GM18870 (cell line): ENCODE results near the gene C1orf50.
"Not testable (repeated sequence)": the region's sequence is repeated elsewhere in the genome, so short reads cannot be mapped to it uniquely, and the experiment has no call there.

Experiments
- ATAC-seq: cut with Tn5 transposase; IDR thresholded peaks from one replicate; pipeline ENCODE4 v1.9.1; 2021; ENCODE audit warnings: moderate library complexity; ENCODE audit not compliant: unreplicated experiment

C1orf50 gene

DNA sequence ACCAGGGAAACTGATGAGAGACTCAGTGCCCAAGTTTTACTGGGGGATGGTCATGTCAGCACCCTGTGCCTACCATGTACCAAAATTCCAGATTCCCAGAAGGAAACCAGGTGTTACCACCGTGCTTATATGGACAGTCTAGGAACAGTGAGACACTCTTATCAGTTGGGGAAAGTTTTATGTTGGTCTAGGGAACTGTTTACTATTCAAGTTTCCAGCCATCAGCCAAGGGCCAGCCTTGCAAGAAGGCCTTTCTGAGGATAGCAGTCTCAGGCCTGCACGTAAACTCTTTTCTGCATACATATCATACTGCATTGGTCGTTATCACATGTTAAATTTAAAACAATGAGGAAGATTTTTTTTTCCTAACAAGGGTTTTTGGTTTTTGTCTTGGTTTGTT, 30.4 kb downstream of the C1orf50 start:
- ATAC-seq, result no peak

DNA sequence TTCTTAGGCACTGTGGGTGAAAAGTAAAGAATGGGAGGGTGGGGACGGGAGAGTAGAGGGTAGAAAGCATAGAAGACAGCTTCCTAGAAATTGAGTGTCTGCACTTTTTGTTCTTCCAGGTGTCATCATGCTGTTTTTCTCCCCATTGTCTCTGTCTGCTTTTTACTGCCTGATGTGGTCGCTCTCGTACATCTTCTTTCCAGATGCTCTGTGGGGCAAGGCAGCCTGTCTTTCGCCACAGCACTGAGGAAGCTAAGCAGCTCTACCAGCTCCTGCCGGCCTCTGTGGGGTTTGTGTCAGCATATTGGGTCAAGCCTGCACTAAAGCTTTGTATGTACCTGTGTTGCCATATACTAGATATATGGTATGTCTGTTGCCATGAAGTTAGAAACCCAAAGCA, 30.9 kb downstream of the C1orf50 start:
- no peak for ATAC-seq

DNA sequence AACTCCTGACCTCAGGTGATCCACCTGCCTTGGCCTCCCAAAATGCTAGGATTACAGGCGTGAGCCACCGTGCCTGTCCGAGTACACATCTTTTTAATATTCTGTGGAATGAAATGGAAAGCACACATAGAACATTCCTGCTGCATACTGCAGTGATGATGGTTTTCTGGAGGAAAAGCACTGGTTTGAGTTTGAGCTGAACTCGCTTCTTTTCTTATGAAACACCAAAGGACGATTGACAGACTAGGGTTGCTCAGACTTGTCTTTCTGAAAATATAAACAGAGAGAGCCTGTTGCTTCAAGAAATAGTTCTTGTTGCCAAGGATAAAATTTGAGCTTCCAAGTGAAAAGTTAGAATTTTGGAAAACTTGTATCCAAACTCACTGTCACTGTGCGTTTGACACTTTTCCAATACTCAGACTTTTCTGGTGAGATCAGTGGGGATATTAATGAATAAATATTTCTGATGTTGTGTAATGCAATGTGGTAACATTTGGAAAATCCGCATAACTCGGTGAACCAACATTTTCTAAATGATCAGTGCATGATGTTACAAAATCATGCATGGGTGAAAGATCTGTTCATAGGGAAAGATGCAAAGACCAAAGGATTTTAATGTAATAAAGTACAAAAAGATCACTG, 34.9 kb downstream of the C1orf50 start:
- ATAC-seq, result no peak

DNA sequence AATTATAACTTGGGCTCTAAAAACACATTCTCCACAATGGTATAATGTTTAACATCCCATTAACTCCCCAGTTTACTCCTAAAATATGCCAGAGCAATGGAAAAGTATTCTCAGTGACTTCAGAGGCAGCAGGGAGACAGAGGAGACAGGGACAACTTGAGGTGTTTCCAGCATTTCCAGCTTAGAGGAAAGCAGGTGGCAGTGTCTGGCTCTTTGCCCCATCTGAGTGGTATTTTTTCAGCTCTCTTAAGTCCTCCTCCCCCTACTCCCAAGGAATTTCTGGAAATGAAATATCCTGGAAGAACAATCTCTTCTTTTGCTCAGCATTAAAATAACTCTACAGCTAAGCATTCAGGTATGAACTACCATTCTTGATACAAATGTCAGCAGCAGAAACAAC, 39.1 kb downstream of the C1orf50 start:
- ATAC-seq, result no peak

DNA sequence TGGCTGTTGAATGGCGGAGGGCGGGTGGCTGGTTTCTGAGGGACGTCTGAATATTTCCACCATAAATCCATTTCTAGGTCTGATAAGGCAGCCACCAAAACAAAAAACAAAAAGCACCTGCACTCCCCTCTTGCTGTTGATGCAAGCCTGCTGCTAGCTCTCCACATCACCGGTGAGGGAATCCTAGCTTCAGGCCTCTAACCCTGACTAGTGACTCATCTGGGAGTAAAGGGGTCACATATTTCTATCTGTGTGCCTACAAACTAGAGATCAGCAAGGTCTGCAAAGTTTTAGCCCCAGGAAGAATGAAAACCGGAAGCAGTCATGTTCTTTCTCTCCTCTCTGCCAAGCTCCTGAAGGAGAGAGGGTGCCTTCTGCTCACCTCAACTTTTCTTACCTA, 39.5 kb downstream of the C1orf50 start:
- no peak for ATAC-seq

DNA sequence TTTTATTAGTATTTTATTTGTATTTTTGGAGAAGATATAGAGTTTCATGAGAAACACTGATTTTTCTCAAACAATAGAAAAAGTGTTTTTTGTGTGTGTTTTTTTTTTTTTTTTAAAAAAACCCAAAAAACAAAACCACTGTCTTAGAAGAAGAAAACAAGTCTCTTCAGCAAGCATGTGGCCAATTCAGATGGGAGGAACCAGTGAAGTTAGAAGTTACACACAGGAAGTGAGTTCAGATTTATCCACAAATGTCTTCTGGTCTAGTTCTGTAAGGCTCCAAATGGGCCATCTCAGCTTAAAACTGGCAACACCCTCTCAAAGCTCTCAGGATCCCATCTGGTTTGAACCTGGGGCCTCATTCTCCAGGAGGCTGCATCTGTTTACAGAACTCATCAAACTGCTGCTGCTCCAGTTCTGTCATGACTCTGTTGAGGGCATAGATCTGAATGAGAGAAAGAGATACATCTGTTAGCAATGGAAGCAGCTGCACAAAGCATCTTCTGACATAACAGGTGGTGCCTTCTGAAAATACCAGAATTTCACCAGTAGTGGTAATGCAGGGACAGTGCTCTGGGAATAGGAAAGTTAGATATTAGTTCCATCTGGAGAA, 40.1 kb downstream of the C1orf50 start:
- no peak for ATAC-seq

DNA sequence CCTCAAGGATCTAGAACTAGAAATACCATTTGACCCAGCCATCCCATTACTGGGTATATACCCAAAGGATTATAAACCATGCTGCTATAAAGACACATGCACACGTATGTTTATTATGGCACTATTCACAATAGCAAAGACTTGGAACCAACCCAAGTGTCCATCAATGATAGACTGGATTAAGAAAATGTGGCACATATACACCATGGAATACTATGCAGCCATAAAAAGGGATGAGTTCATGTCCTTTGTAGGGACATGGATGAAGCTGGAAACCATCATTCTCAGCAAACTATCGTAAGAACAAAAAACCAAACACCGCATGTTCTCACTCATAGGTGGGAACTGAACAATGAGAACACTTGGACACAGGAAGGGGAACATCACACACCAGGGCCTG, 47.8 kb downstream of the C1orf50 start:
- ATAC-seq, result not testable (repeated sequence)

DNA sequence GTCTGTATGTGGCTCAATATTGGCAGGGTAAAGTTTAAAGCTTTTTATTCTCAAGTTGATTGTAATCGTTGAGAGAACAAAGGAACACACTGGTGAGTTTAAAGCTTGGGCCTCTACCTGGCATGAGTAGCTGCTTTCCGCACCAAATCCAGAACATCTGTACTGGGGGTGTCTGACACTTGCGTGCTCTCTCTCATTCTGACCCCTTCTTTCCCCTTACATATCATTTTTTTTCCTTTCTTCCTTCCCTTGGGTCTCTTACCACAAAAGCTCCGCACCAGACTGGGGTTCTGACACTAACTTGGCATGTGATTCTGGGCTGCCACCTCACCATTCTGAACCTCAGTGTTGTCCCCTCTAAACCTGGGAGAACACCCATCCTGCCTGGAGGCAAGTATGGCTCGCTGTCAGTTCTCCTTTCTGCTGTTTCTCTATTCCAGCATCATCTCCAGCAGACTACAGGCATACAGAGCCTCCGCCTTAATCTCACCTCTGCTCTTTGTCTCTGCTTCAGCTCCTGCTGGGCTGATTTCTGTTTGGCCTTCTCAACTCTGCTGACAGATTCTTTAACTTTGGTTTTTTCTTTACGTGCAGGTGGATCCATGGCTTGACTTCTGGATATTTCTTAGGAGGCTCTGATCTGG, 49.0 kb downstream of the C1orf50 start:
- ATAC-seq, result peak; percentile 17

DNA sequence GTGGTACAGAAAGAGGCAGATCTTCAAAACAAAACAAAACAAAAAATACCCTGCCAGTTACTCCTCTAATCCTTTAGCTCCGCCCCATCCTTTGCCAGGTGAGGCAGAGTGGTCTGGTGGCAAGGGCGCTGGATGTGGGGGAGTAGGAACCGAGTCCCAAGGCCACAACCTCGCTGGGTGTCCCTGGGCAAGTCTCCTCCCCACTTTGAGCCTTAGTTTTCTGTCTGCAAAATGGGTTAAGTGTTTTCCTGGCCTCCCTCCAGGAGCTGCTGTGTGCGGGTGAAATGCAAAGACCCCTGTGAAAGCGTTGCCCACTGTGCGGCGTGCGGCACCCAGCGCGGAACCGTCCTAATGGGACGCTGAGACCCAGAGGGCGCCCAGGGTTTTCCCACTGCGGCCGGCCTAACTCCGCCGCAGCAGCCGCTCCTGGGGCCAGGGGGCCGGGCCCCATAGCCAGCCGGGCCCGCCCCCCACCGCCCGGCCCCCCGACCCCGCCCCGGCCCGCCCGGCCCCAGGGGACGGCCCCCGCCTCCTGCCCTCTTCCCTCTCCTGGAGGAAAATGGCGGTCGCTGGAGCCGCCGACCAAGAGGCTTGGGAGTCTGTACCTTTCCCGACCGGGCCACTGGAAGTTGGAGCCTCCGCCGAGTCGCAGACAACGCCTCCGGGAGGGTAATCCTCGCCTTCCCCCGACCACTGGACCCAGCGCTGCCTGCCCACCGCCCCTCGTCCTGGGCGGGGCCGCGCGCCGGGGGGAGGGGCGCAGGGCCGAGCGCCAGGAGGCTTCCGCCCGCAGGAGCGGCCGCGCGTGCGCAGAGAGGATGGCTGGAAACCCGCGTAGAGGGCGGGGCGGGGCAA, 49.8 kb downstream of the C1orf50 start, which contains the start of the genes ERMAP and SVBP:
TSS of gene ERMAP (plus strand) at position 538 of the 855 bp plus-strand sequence. CDS start 13,327 bp downstream, outside the sequence.
TSS of gene SVBP (minus strand) at position 813 of the 855 bp plus-strand sequence. CDS start 853 bp downstream, outside the sequence.
- peak; percentile 50 for ATAC-seq

DNA sequence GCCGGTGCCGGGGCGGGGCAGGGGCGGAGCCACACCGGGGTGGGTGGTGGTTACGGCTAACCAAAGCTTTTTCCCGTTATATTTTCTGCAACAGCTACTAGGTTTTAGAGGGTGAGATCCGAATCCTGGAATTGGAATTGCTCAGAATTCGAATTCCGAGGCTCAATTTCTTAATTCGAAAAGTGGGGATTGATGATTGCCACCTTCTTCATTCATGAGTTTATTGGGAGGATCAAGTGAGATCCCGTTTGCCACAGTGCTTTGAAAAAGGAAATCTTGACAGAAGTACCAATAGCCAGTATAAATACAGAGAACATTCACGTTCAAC, 50.4 kb downstream of the C1orf50 start:
- ATAC-seq, result peak; percentile 12

DNA sequence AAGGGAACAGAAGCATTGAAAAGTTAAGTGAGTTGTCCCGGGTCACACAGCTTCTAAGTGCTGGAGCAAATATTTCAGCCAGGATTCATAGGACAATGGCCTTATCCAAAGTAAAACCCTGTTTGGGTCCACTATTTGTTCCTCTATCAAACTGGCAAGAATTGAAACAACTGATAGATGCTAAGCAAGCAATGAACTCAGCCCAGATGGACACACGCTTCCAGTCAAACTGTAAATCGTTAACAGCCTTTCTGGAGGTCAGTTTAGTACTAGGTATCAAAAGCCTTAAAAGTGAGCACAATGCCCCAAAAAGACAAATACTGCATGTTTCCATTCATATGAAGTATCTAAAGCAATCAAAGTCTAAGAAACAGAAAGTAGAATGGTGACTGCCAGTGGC, 50.9 kb downstream of the C1orf50 start:
- ATAC-seq, result no peak

DNA sequence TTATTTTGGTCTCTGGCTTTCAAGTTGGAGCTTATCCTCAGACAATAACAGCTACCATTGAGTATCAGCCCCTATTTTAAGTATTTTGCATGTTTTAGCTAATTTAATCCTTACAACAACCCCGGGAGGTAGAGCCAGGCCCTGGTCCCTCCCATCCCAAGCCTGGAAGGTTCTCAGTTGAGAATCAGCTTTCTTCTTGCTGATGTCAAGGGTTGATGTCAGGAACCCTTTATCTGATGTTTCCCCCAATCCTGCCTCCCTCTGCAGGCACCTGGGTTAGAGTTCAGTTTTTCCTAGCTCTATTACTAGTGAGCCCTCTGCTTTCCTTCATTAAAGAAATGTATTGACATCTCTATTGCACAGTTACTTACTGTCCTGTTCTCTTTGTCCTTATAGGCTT, 53.8 kb downstream of the C1orf50 start:
- ATAC-seq, result no peak

DNA sequence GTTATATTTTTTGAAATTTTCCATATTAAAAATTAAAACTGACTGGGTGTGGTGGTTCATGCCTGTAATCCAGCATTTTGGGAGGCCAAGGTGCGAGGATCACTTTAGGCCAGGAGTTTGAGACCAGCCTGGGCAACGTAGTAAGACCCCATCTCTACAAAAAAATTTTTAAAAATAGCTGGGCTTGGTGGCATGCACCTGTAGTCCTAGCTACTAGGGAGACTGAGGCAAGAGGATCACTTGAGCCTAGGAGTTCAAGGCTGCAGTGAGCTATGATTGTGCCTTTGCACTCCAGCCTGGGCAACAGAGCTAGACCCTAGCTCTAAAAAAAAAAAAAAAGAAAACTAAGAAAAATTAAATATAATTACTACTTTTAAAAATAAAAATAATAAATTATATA, 54.6 kb downstream of the C1orf50 start:
- no peak for ATAC-seq

DNA sequence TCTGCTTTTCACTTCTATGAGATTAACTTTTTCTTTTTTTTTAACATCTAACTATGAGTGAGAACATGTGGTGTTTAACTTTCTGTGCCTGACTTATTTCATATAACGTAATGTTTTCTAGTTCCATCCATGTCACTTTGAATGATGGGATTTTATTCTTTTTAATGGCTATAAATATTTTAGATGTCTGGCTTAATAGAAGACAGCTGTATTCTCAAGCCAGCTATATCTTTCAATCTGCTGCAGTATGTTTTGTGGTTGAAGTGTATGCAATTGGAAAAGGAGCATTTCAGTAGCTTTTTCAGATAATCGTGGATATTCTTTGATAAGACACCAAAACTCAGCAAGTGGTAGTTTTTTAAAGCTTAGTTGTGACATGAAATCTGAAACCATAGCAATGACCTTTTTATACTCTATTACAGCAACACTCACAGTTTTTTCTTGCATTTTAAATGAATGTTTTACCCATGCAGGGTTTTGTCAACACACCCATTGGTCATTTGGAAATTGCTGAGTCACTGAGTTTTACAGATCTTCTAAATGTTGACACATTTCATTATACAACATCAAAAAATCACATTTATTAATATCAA, 55.8 kb downstream of the C1orf50 start:
- no peak for ATAC-seq

DNA sequence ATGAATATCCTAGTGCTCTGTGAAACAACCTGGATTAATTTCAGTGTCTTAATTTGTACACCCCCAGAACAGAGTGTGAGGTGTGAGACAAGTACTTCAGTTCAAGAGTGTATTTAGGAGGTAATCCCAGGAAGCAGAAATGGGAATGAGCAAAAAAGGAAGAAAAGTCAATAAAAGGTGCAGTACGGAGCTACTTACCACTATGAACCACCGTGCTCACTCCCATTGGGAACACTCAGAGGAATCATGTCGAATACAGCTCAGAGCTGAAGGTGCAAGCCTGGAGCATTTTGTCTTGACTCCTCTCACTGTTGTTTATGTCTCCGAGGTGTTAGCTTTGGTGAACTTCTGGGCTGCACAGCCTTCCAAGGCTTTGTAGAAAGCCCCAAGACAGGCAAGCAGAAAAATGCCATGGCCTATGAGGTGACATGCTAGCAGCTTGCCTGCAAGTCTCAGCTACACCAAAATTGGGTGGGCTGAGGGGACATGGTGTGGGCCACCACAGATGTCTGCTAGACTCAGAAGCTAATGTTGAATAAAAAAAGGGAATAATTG, 57.5 kb downstream of the C1orf50 start:
- ATAC-seq, result no peak

DNA sequence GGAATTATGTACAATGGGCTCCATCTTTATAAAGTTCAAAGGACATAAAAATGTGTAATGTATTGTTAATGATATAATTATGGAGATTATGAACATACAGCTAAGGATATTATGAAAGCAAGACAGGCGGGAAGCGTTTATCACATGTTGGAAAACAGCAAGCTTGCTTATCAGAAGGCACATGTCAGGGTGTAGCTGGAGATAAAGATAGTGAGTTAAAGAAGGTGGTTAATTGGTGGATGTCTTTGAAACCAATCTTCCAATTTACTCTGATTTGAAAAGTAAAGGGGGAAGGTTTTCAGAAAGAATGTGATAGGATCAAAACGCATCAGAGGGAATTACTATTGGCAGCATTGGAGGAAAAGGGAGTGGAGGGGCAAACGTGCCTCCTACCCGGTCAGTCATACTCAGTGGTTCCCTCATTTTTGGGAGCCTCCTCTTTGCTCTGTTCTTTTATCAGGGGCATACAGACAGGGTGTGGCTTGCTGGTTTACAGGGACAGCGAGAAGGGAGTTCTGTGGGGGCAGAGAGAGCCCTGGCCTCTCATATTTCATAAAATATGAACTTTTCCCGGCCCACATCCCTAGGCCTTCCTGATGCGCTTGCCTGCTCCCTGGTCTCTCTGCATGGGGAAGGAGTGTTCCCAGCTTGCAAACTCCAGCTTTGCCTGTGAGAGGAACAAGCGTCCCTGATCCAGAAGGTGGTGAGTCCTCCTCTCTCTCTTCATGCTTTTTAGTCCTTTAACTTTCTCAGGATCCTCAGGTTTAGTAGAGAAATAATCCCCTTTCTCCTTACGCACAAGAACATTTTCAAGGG, 58.2 kb downstream of the C1orf50 start:
- ATAC-seq, result no peak
